ENCODE measurements around the gene VPS72.
"Not testable (repeated sequence)": the region's sequence is repeated elsewhere in the genome, so short reads cannot be mapped to it uniquely, and the experiment has no call there.

Gene VPS72

GRCh38 chr1:151199873-151200581 is 10.0 kb upstream of the VPS72 start:
- peaks cover 21% of the 10 kb centered on the region for H3K36me3 ChIP-seq (ENCODE audit: control insufficient read depth, low read depth, low read length)
- peak overlapping the region; percentile 100 for H3K4me3 ChIP-seq (ENCODE audit: low read length)
- no peaks in the 10 kb centered on the region for H3K27me3 ChIP-seq (ENCODE audit: control insufficient read depth, insufficient read depth, low read length)
- peaks cover 10% of the 10 kb centered on the region for H3K4me1 ChIP-seq (ENCODE audit: control insufficient read depth, low read depth, low read length)
- no peaks in the 10 kb centered on the region for H3K9me3 ChIP-seq (ENCODE audit: control insufficient read depth, low read depth, low read length)
- peak overlapping the region; percentile 99 for H3K9ac ChIP-seq (ENCODE audit: low read length)
- H3K27ac ChIP-seq (ENCODE audit: low read length) = no peak overlapping the region

DNA sequence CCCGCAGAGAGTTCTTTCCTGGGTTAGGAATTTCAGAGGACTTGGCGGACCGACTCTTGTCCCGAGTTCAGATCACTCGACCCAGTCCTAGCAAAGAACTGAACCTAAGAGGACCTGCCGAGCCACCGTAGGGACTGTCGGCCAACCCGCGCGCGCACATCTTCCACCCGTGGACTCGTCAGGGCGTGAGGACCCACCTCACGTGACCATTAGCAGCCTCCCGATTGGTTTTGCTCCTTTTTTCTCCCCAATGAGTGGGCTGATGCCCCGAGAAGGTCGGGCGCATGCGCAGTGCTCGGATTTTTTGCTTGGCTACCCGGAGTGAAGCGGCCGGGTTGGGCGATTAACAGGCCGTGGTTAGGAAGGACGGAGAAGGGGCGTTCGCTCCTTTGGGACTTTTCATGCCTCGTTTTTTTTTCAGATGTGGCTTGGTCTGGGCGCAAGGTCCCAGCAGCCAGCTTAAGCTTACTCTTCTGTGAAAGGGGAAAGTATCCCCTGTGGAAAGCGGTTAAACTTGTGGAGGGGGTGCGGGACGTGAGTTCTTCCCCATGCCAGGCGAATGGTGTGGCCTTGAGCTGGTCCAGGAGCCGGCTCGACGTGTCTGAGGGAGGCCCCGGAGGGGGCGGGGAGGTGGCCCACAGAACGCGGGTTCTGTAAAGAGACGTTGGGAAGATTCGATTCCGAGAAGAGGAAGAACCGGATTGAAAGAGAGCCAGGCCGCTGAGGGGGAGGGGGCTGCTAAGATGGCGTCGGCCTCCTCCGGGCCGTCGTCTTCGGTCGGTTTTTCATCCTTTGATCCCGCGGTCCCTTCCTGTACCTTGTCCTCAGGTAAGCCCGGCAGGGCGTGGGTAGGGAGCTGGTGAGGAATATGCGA is 8.5 kb upstream of the VPS72 start, which contains the start of gene PIP5K1A:
Gene PIP5K1A (plus strand): TSS at position 299 of the 874 bp plus-strand sequence. CDS start 445 bp downstream, at position 744.
- H3K4me1 ChIP-seq (ENCODE audit: control insufficient read depth, low read depth, low read length) = peaks cover 10% of the 10 kb centered on the region
- H3K9me3 ChIP-seq (ENCODE audit: control insufficient read depth, low read depth, low read length) = no peaks in the 10 kb centered on the region
- peak within 1 kb of the TSS; percentile 100 for H3K4me3 ChIP-seq (ENCODE audit: low read length)
- no peaks in the 10 kb centered on the region for H3K27me3 ChIP-seq (ENCODE audit: control insufficient read depth, insufficient read depth, low read length)
- H3K9ac ChIP-seq (ENCODE audit: low read length) = peak within 1 kb of the TSS; percentile 99
- peaks cover 16% of the 10 kb centered on the region for H3K36me3 ChIP-seq (ENCODE audit: control insufficient read depth, low read depth, low read length)
- peak within 1 kb of the TSS; percentile 94 for H3K27ac ChIP-seq (ENCODE audit: low read length)

GRCh38 chr1:151197863-151198253 is 7.9 kb upstream of the VPS72 start:
- Histone ChIP-seq H3K27ac (ENCODE audit: low read length) (no peak overlapping the region), H3K27me3 (ENCODE audit: control insufficient read depth, insufficient read depth, low read length) (no peaks in the 10 kb centered on the region), H3K36me3 (ENCODE audit: control insufficient read depth, low read depth, low read length) (peaks cover 11% of the 10 kb centered on the region), H3K9me3 (ENCODE audit: control insufficient read depth, low read depth, low read length) (no peaks in the 10 kb centered on the region), H3K9ac (ENCODE audit: low read length) (peak overlapping the region; percentile 99), H3K4me1 (ENCODE audit: control insufficient read depth, low read depth, low read length) (peaks cover 10% of the 10 kb centered on the region), H3K4me3 (ENCODE audit: low read length) (peak overlapping the region; percentile 100)

GRCh38 chr1:151196292-151196800 is 6.3 kb upstream of the VPS72 start:
- H3K9ac ChIP-seq (ENCODE audit: low read length) = no peak overlapping the region
- H3K4me1 ChIP-seq (ENCODE audit: control insufficient read depth, low read depth, low read length) = peaks cover 10% of the 10 kb centered on the region
- no peaks in the 10 kb centered on the region for H3K36me3 ChIP-seq (ENCODE audit: control insufficient read depth, low read depth, low read length)
- H3K4me3 ChIP-seq (ENCODE audit: low read length) = no peak overlapping the region
- H3K27ac ChIP-seq (ENCODE audit: low read length) = no peak overlapping the region
- no peaks in the 10 kb centered on the region for H3K9me3 ChIP-seq (ENCODE audit: control insufficient read depth, low read depth, low read length)
- H3K27me3 ChIP-seq (ENCODE audit: control insufficient read depth, insufficient read depth, low read length) = no peaks in the 10 kb centered on the region

GRCh38 chr1:151194894-151195594 is 5.0 kb upstream of the VPS72 start:
- H3K36me3 ChIP-seq (ENCODE audit: control insufficient read depth, low read depth, low read length); H3K9me3 ChIP-seq (ENCODE audit: control insufficient read depth, low read depth, low read length); H3K27me3 ChIP-seq (ENCODE audit: control insufficient read depth, insufficient read depth, low read length); H3K9ac ChIP-seq (ENCODE audit: low read length); H3K27ac ChIP-seq (ENCODE audit: low read length); H3K4me3 ChIP-seq (ENCODE audit: low read length); H3K4me1 ChIP-seq (ENCODE audit: control insufficient read depth, low read depth, low read length): not testable (repeated sequence)

GRCh38 chr1:151193856-151194255 is 3.9 kb upstream of the VPS72 start:
- H3K27ac ChIP-seq (ENCODE audit: low read length) = no peak overlapping the region
- H3K4me1 ChIP-seq (ENCODE audit: control insufficient read depth, low read depth, low read length) = peaks cover 8% of the 10 kb centered on the region
- no peaks in the 10 kb centered on the region for H3K9me3 ChIP-seq (ENCODE audit: control insufficient read depth, low read depth, low read length)
- no peaks in the 10 kb centered on the region for H3K36me3 ChIP-seq (ENCODE audit: control insufficient read depth, low read depth, low read length)
- no peaks in the 10 kb centered on the region for H3K27me3 ChIP-seq (ENCODE audit: control insufficient read depth, insufficient read depth, low read length)
- H3K9ac ChIP-seq (ENCODE audit: low read length) = no peak overlapping the region
- H3K4me3 ChIP-seq (ENCODE audit: low read length) = no peak overlapping the region

- H3K4me1 ChIP-seq (ENCODE audit: control insufficient read depth, low read depth, low read length) = peaks cover 8% of the 10 kb centered on the region
- no peak overlapping the region for H3K27ac ChIP-seq (ENCODE audit: low read length)
- no peak overlapping the region for H3K4me3 ChIP-seq (ENCODE audit: low read length)
- no peaks in the 10 kb centered on the region for H3K36me3 ChIP-seq (ENCODE audit: control insufficient read depth, low read depth, low read length)
- H3K27me3 ChIP-seq (ENCODE audit: control insufficient read depth, insufficient read depth, low read length) = no peaks in the 10 kb centered on the region
- no peak overlapping the region for H3K9ac ChIP-seq (ENCODE audit: low read length)
- no peaks in the 10 kb centered on the region for H3K9me3 ChIP-seq (ENCODE audit: control insufficient read depth, low read depth, low read length)
These were observed 3.3 kb upstream of the VPS72 start for GRCh38 chr1:151193304-151193703.

DNA sequence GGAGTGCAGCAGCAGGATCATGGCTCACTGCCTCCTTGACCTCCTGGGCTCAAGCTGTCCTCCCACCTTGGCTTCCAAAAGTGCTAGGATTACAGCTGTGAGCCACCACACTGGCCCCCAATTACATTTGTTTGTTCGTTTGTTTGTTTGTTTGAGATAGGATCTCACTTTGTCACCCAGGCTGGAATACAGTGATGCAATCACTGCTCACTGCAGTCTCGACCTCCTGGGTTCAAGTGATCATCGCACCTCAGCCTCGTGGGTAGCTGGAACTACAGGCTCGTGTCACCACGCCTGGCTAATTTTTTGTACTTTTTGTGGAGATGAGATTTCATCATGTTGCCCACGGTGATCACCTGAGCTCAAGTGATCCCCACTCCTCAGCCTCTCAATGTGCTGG is 2.0 kb upstream of the VPS72 start:
- peaks cover 3% of the 10 kb centered on the region for H3K4me1 ChIP-seq (ENCODE audit: control insufficient read depth, low read depth, low read length)
- H3K9me3 ChIP-seq (ENCODE audit: control insufficient read depth, low read depth, low read length) = no peaks in the 10 kb centered on the region
- H3K4me3 ChIP-seq (ENCODE audit: low read length) = no peak overlapping the region
- H3K27me3 ChIP-seq (ENCODE audit: control insufficient read depth, insufficient read depth, low read length) = no peaks in the 10 kb centered on the region
- H3K9ac ChIP-seq (ENCODE audit: low read length) = no peak overlapping the region
- no peaks in the 10 kb centered on the region for H3K36me3 ChIP-seq (ENCODE audit: control insufficient read depth, low read depth, low read length)
- no peak overlapping the region for H3K27ac ChIP-seq (ENCODE audit: low read length)

DNA sequence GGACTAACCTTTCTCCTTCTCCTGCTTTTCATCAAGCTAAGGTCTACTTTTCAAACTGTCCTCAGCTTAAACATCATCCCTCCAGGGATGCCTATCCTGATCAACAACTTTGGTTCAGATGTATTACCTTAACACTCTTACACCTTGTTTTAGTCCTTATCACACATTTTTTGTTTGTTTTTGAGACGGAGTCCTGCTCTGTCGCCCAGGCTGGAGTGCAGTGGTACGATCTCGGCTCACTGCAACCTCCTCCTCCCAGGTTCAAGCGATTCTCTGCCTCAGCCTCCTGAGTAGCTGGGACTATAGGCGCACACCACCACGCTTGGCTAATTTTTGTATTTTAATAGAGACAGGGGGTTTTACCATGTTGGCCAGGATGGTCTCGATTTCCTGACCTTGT is 1.3 kb downstream of the VPS72 start:
- H3K36me3 ChIP-seq (ENCODE audit: control insufficient read depth, low read depth, low read length) = peaks cover 19% of the 10 kb centered on the region
- not testable (repeated sequence) for H3K27me3 ChIP-seq (ENCODE audit: control insufficient read depth, insufficient read depth, low read length); H3K9me3 ChIP-seq (ENCODE audit: control insufficient read depth, low read depth, low read length); H3K27ac ChIP-seq (ENCODE audit: low read length); H3K4me1 ChIP-seq (ENCODE audit: control insufficient read depth, low read depth, low read length)
- peak overlapping the region; percentile 97 for H3K9ac ChIP-seq (ENCODE audit: low read length)
- peak overlapping the region; percentile 98 for H3K4me3 ChIP-seq (ENCODE audit: low read length)

DNA sequence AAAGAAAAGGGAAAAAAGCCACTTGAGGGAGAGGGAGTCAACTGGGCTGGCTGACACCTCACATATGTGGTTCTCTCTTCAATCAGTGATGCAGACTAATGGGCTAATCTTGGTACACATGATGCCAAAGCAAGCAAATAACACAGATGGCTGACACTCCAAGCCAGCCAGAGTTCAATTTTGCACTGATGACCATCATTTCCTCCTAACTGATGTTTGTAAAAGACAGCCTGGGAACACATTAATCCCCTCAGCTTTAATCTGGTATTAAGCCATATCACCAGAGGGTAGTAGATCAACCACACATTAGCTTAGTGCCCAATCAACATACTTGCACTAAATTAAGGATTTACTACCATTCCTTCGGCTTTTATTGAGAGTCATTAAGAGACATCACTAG is 2.8 kb downstream of the VPS72 start:
- no peaks in the 10 kb centered on the region for H3K9me3 ChIP-seq (ENCODE audit: control insufficient read depth, low read depth, low read length)
- no peak overlapping the region for H3K4me3 ChIP-seq (ENCODE audit: low read length)
- no peak overlapping the region for H3K9ac ChIP-seq (ENCODE audit: low read length)
- H3K27ac ChIP-seq (ENCODE audit: low read length) = no peak overlapping the region
- H3K4me1 ChIP-seq (ENCODE audit: control insufficient read depth, low read depth, low read length) = peaks cover 3% of the 10 kb centered on the region
- H3K36me3 ChIP-seq (ENCODE audit: control insufficient read depth, low read depth, low read length) = peaks cover 29% of the 10 kb centered on the region
- no peaks in the 10 kb centered on the region for H3K27me3 ChIP-seq (ENCODE audit: control insufficient read depth, insufficient read depth, low read length)

GRCh38 chr1:151184211-151184610 is 5.8 kb downstream of the VPS72 start:
- Histone ChIP-seq H3K4me1 (ENCODE audit: control insufficient read depth, low read depth, low read length) (peaks cover 3% of the 10 kb centered on the region), H3K9ac (ENCODE audit: low read length) (no peak overlapping the region), H3K27ac (ENCODE audit: low read length) (no peak overlapping the region), H3K9me3 (ENCODE audit: control insufficient read depth, low read depth, low read length) (no peaks in the 10 kb centered on the region), H3K27me3 (ENCODE audit: control insufficient read depth, insufficient read depth, low read length) (no peaks in the 10 kb centered on the region), H3K36me3 (ENCODE audit: control insufficient read depth, low read depth, low read length) (peaks cover 46% of the 10 kb centered on the region), H3K4me3 (ENCODE audit: low read length) (no peak overlapping the region)

Measured in iPS-18a (cell line).